Retinal pigment epithelial cell (primary cell): ENCODE data around the gene GAB2.

Experiments
- DNase-seq: peaks from one replicate; pipeline ENCODE4 v3.0.0-alpha.2; 2010; ENCODE audit warnings: low read depth
- H3K4me3 ChIP-seq: 2 replicates; pipeline ENCODE4 v1.5.1; 2011; ENCODE audit warnings: mild to moderate bottlenecking, low read length, control low read depth, moderate library complexity
- TF ChIP-seq, protein P1 (sequence below): conservative IDR thresholded peaks from 2 replicates; pipeline ENCODE4 v1.5.1; 2011; ENCODE audit warnings: low read depth, low read length, control low read depth, inconsistent platforms

Gene GAB2

GRCh38 chr11:78190374-78190773 is 227.2 kb downstream of the GAB2 start:
- TF ChIP-seq, protein P1, sequence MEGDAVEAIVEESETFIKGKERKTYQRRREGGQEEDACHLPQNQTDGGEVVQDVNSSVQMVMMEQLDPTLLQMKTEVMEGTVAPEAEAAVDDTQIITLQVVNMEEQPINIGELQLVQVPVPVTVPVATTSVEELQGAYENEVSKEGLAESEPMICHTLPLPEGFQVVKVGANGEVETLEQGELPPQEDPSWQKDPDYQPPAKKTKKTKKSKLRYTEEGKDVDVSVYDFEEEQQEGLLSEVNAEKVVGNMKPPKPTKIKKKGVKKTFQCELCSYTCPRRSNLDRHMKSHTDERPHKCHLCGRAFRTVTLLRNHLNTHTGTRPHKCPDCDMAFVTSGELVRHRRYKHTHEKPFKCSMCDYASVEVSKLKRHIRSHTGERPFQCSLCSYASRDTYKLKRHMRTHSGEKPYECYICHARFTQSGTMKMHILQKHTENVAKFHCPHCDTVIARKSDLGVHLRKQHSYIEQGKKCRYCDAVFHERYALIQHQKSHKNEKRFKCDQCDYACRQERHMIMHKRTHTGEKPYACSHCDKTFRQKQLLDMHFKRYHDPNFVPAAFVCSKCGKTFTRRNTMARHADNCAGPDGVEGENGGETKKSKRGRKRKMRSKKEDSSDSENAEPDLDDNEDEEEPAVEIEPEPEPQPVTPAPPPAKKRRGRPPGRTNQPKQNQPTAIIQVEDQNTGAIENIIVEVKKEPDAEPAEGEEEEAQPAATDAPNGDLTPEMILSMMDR = no peak
- no peak overlapping the region for H3K4me3 ChIP-seq
- no peak for DNase-seq

GRCh38 chr11:78189851-78190250 is 227.8 kb downstream of the GAB2 start:
- peak overlapping the region; percentile 82 for H3K4me3 ChIP-seq
- DNase-seq = no peak
- TF ChIP-seq, protein P1 = no peak

DNA sequence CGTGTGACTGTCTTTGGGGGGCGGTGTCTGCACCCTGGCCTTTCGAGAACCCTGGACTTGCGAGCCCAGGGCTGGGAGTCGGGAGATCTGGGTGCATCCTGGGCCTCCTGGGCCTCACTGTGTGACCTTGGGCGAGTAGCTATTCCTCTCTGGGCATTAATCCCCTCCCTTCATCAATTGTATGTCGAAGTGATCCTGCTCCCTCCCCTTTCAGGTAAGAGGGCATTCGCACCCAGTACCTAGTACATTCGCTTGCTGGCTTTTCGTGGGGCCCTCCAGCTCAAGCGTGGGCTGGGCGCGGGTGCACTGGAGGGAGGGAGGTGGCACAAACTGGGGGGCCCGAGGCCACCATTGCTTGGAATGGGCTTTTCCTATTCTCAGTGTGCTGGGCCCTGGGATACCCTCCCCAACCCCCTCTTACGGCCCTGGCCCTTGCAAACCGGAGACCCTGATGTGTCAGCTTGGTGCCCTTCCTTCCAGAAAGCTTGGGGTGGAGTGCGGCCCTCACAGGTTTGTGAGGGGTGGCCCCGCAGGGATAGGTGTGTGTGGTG is 228.4 kb downstream of the GAB2 start:
- H3K4me3 ChIP-seq = peak overlapping the region; percentile 82
- no peak for DNase-seq
- TF ChIP-seq, protein P1 = no peak

GRCh38 chr11:78188286-78189173 is 229.1 kb downstream of the GAB2 start, which contains the start of the genes KCTD21 and USP35:
Gene KCTD21, minus strand, starts transcription at chr11:78188626. Its CDS starts 14,072 bp downstream, at chr11:78174554.
Gene USP35, plus strand, starts transcription at chr11:78188919. Its CDS starts 7,327 bp downstream, at chr11:78196246.
- DNase-seq = peak; percentile 86
- TF ChIP-seq, protein P1 = no peak
- H3K4me3 ChIP-seq = peak within 1 kb of the TSS; percentile 82

DNA sequence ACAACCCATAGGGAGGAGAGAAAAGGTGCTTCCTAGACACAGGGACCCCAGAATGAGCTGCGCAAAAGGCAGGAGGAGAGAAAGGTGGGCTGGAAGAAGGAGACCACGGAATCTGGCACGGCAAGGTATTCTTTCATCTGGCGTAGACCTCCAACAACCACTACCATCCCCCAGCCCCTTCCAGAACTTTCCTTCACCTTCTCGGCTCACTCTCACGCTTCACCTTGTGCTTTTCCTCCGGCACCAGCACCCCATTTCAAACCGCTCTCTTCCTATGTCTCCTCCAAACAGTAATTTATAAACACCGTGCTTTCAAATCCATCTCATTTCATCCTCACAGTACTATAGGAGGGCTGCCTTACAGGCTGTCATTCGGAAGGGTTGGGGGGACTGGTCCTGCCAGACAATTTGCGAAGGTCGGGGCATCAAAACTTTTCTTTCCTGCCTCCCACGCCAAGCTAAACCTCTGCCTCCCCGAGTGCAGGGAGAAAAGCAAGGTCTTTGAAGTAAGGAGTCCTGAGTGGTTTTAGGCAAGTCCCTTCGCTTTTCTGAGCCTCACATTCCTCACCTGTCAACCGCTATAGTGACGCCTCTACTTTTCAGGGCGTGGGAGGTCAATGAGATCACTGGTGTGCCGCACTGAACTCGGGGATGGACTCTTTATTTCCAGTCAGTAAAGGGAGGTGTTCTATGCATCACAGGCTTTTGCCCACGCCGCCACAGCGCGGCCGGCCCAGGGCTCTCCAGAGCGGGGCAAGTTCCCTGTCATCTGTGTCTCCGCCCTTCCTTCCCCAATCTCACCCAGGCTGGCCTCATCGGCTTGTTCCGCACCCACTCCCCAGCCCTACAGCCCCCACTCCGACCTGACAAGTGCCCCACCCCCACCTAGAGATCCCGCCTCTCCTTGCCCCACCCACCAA is 230.0 kb downstream of the GAB2 start:
- TF ChIP-seq, protein P1 = no peak
- peak overlapping the region; percentile 82 for H3K4me3 ChIP-seq
- no peak for DNase-seq

DNA sequence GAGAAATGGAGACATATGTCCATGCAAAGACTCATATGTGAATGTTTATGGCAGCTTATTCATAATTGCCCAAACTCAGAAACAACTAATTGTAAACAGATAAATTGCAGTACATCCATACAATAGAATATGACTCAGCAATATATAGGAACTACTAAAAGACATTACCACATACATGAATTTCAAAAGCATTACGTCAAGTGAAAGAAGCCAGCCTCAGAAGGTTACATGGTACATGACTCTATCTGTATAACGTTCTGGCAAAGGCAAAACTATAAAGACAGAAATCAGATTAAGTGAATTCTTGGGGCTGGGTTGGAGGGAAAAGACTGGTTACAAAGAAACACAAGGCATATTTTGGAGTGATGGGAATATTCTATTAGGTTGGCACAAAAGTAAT is 236.4 kb downstream of the GAB2 start:
- no peak overlapping the region for H3K4me3 ChIP-seq
- TF ChIP-seq, protein P1 = no peak
- DNase-seq = no peak
